Measurements from ENCODE around the gene TIMP3.
A peak's percentile ranks its signal among the peaks of the same experiment; 100 is the strongest.

TIMP3 gene

GRCh38 chr22:32901925-32902324 lies 100.4 kb downstream of the TIMP3 start:
- TF ChIP-seq CTCF (IDR thresholded peaks at IDR 0.05; ENCODE audit: low read depth, low read length), result no peak
- no peak for DNase-seq (ENCODE audit: low read depth in 2 of 2)
- no peak overlapping the region for H3K4me3 ChIP-seq (replicated peaks in 1 of 2; ENCODE audit: low read depth in 2 of 2, low read length in 2 of 2)

- TF ChIP-seq CTCF (IDR thresholded peaks at IDR 0.05; ENCODE audit: low read depth, low read length), result no peak
- no peak overlapping the region for H3K4me3 ChIP-seq (replicated peaks in 1 of 2; ENCODE audit: low read depth in 2 of 2, low read length in 2 of 2)
- no peak for DNase-seq (ENCODE audit: low read depth in 2 of 2)
These were observed 102.0 kb downstream of the TIMP3 start for GRCh38 chr22:32903507-32903906.

- no peak overlapping the region for H3K4me3 ChIP-seq (replicated peaks in 1 of 2; ENCODE audit: low read depth in 2 of 2, low read length in 2 of 2)
- peak; percentile 35 to 41 for DNase-seq (ENCODE audit: low read depth in 2 of 2)
- no peak for TF ChIP-seq CTCF (IDR thresholded peaks at IDR 0.05; ENCODE audit: low read depth, low read length)
These were observed 102.5 kb downstream of the TIMP3 start for GRCh38 chr22:32904044-32904443.

GRCh38 chr22:32905400-32905799 lies 103.9 kb downstream of the TIMP3 start:
- H3K4me3 ChIP-seq (replicated peaks in 1 of 2; ENCODE audit: low read depth in 2 of 2, low read length in 2 of 2), result no peak overlapping the region
- TF ChIP-seq CTCF (IDR thresholded peaks at IDR 0.05; ENCODE audit: low read depth, low read length), result no peak
- DNase-seq (ENCODE audit: low read depth in 2 of 2), result peak in 1 of 2 donors; percentile 24

GRCh38 chr22:32909581-32910428 lies 108.3 kb downstream of the TIMP3 start:
- DNase-seq (ENCODE audit: low read depth in 2 of 2), result no peak
- no peak overlapping the region for H3K4me3 ChIP-seq (replicated peaks in 1 of 2; ENCODE audit: low read depth in 2 of 2, low read length in 2 of 2)
- no peak for TF ChIP-seq CTCF (IDR thresholded peaks at IDR 0.05; ENCODE audit: low read depth, low read length)

GRCh38 chr22:32910429-32910772 lies 108.9 kb downstream of the TIMP3 start:
- no peak overlapping the region for H3K4me3 ChIP-seq (replicated peaks in 1 of 2; ENCODE audit: low read depth in 2 of 2, low read length in 2 of 2)
- no peak for DNase-seq (ENCODE audit: low read depth in 2 of 2)
- no peak for TF ChIP-seq CTCF (IDR thresholded peaks at IDR 0.05; ENCODE audit: low read depth, low read length)

- no peak for TF ChIP-seq CTCF (IDR thresholded peaks at IDR 0.05; ENCODE audit: low read depth, low read length)
- no peak for DNase-seq (ENCODE audit: low read depth in 2 of 2)
- H3K4me3 ChIP-seq (replicated peaks in 1 of 2; ENCODE audit: low read depth in 2 of 2, low read length in 2 of 2), result no peak overlapping the region
These were observed 110.0 kb downstream of the TIMP3 start for GRCh38 chr22:32911503-32911902.
